ENCODE results near the gene CNNM4.
"Not testable (repeated sequence)": the region's sequence is repeated elsewhere in the genome, so short reads cannot be mapped to it uniquely, and the experiment has no call there.

GRCh38 chr2:96805946-96806345, 45.2 kb downstream of the CNNM4 start:
- not testable (repeated sequence) for TF ChIP-seq EZH2 (IDR thresholded peaks at IDR 0.05); POLR2AphosphoS5 (IDR thresholded peaks at IDR 0.05; ENCODE audit: borderline replicate concordance, low read depth, low read length)

All from SK-N-MC (cell line).